GM19351 (cell line): ENCODE data around the gene GNS.
A peak's percentile ranks its signal among the peaks of the same experiment; 100 is the strongest.
"Not testable (repeated sequence)": the region's sequence is repeated elsewhere in the genome, so short reads cannot be mapped to it uniquely, and the experiment has no call there.

Experiments
- ATAC-seq: cut with Tn5 transposase; IDR thresholded peaks from one replicate; pipeline ENCODE4 v1.9.1; 2021; ENCODE audit warnings: mild to moderate bottlenecking, moderate library complexity; ENCODE audit not compliant: unreplicated experiment

The GNS gene

GRCh38 chr12:64780132-64780530 lies 20.9 kb upstream of the GNS start:
- no peak for ATAC-seq

GRCh38 chr12:64779354-64779974 lies 20.3 kb upstream of the GNS start:
- no peak for ATAC-seq

DNA sequence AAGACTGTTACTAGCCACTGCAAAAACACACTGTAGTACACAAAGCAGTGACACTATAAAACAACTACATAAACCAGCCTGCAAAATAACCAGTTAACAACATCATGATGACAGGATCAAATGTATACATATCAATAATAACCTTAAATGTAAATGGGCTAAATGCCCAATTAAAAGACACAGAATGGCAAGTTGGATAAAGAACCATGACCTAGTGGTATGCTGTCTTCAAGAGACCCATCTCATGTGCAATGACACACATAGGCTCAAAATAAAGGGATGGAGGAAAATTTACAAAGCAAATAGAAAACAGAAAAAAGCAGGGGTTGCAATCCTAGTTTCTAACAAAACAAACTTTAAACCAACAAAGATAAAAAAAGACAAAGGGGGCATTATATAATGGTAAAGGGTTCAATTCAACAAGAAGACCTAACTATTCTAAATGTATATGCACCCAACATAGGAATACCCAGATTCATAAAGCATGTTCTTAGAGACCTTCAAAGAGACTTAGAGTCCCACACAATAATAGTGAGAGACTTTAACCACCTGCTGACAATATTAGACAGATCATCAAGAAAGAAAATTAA lies 16.0 kb upstream of the GNS start:
- ATAC-seq: not testable (repeated sequence)

DNA sequence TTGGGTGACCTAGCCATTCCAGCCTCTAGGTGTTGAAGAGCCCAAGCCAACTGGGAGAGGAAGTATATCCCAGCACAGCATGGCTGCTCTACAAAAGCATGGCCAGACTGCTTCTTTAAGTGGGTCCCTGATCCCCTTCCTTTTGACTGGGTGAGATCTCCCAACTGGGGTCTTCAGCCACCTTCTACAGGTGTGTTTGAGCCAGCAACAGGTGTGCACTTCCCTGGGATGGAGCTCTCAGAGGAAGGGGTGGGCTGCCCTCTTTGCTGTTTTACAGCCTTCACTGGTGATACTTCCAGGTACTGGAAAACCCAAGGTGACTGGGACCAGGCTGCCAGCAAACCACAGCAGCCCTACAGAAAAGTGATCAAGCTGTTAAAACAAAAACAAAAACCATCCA lies 14.2 kb upstream of the GNS start:
- no peak for ATAC-seq

DNA sequence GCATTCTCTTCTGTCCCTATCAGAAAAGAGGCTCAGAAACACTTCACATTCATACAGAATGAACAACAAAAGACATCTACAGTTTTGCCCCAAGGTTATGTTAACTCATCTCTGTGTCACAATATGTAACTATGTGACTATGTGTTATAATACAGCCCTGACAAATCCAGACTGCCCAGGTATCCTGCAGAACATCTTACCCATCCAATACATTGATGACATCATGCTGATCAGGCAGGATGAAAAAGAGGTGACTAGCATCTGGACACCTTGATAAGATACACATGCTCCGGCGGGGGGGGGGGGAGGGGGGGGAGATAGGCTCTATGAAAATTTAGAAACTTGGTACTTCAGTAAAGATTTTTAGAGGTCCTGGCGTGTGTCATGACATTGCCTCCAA lies 8.3 kb upstream of the GNS start:
- ATAC-seq: no peak

DNA sequence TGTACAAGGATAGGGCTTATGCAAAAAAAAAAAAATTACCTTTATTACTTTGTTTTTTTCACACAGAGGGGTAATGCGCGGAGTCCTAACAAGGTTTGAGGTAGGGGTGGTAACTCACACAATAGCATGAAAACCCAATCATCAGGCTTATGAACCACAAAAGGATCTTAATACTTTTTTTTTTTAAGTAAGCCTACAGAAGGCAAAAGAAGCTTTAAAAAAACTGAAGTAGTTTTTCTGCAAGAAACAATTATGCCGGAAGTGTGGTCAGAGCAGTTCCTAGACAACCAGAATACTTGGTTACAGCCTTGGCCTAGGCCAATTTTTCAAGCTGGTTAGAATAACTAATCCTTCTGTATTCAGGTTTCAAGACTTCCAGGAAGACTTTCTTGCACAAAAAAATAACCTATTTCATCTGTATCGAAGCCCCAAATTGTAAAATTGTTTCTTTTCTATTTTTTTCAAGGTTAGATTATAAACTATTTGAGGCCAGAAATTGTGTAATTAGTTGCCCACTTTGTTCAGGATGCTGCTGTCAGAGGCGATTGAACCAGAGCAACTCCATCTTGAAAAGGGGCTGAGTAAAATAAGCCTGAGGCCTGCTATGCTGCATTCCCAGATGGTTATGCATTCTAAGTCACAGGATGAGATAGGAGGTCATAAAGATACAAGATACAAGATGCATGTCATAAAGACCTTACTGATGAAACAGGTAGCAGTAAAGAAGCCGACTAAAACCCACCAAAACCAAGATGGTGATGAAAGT lies 1.8 kb upstream of the GNS start:
- no peak for ATAC-seq

GRCh38 chr12:64757771-64758170 lies 1.4 kb downstream of the GNS start:
- ATAC-seq: no peak

GRCh38 chr12:64756376-64756775 lies 2.8 kb downstream of the GNS start:
- ATAC-seq: peak; percentile 51

- no peak for ATAC-seq
Measured at GRCh38 chr12:64753427-64753826, 5.8 kb downstream of the GNS start.

DNA sequence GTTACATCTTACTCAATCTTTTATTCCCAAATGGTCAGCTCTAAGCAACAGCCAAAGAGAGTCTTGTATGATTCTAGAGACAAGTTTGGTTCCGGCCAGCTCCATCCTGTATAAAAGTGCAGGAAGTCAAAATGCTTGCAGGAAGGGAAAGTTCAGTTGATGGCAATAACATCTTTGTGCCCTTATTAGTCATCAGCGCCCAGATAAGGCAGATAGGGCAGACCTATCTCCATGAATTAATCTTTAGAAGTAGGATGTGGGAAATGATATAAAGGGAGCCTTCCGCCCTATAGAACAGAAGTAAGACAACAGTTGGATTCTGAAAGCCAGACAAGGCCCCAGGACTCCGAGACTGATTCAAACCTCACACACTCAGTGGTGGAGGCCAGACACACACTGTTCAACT lies 6.4 kb downstream of the GNS start:
- no peak for ATAC-seq

DNA sequence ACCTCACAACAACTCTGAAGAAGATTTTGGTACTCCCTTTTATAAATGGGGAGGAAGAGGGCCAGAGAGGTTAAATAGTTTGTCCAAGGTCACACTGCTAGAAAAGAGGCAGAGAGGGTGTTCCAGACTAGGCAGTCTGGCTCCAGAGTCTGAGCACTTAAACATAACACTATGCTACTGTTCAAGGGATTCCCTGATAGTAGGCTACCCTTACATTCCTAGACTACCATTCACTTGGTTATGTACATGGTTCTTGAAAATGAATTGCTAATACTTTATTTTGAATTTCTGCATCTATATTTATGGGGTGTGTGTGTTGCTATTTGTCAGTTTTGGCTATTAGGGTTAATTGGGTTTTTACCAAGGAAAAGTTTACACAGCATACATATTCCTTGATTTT lies 7.2 kb downstream of the GNS start:
- no peak for ATAC-seq

GRCh38 chr12:64749461-64750200 lies 9.6 kb downstream of the GNS start:
- no peak for ATAC-seq

- no peak for ATAC-seq
Measured at GRCh38 chr12:64747695-64748094, 11.5 kb downstream of the GNS start.

- ATAC-seq: no peak
Measured at GRCh38 chr12:64746663-64747062, 12.5 kb downstream of the GNS start.

DNA sequence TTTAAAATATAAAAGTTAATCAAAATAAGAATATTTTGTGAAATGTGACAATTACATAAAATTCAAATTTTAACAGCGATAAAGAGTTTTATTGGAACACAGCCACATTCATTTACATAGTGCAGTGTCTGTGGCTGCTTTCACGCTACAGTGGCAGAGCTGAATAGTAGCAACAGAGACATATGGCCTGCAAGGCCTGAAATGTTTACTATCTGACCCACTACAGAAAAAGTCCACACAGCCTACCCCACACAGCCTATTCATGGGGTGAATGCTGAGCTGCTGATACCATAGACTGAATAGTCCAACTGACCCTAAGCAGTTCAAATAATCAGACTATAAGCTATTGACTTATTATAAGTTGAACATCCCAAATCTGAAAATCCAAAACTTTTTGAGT lies 13.2 kb downstream of the GNS start:
- ATAC-seq: no peak

- ATAC-seq: no peak
Measured at GRCh38 chr12:64745259-64745807, 13.9 kb downstream of the GNS start.

- ATAC-seq: no peak
Measured at GRCh38 chr12:64744422-64745258, 14.6 kb downstream of the GNS start.

DNA sequence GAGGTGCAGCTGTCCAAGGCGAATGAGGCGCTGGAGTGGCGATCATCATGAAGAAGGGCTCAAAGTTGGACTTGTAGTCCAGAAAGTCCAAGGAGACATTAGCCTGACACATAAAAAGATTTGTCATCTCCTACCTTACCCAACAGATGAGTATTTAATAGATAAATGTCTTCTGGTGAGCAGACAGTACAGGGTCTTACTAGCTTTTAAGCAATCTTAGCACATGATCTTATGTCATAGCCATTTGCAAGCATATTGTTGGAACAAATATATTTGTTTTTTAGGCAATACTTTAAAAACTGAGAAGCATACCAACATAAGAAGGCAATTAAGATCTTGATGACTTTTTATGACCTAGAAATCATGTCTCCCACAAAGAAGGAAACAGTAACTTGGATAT lies 16.0 kb downstream of the GNS start:
- ATAC-seq: no peak

GRCh38 chr12:64742416-64742815 lies 16.8 kb downstream of the GNS start:
- ATAC-seq: no peak

DNA sequence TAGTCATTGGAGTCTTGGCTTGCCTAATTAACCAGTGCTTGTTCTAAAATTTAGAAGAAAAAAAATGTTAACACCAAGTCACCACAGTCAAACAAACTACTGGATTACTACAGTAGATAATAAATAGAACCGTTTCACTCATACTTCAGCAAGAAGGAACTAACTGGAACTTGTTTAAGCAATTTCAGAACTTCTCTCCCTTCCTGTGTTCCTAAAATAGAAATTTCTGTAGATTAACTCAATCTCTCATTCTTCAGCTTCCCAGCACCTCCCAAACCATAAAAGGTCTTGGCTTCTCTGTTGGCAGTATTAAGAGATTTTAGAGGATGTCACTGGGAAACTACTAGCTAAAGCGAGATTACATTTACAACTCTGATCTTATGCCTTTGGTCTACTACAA lies 18.6 kb downstream of the GNS start:
- ATAC-seq: no peak
